GM19468 (cell line): ENCODE measurements around the gene BCLAF1.
"Not testable (repeated sequence)": the region's sequence is repeated elsewhere in the genome, so short reads cannot be mapped to it uniquely, and the experiment has no call there.

Experiments used
- ATAC-seq: cut with Tn5 transposase; IDR thresholded peaks from one replicate; pipeline ENCODE4 v1.9.1; 2021; ENCODE audit warnings: mild to moderate bottlenecking, moderate library complexity, moderate number of reproducible peaks; ENCODE audit not compliant: unreplicated experiment; ENCODE audit errors: extremely low read depth

BCLAF1 gene

GRCh38 chr6:136250686-136251008 is 39.0 kb downstream of the BCLAF1 start:
- no peak for ATAC-seq

GRCh38 chr6:136249811-136250685 is 39.6 kb downstream of the BCLAF1 start, which contains the start of gene MTFR2:
Gene MTFR2, minus strand, starts transcription at chr6:136250311. Its CDS starts 1,212 bp downstream, at chr6:136249099.
- ATAC-seq = peak; percentile 98

DNA sequence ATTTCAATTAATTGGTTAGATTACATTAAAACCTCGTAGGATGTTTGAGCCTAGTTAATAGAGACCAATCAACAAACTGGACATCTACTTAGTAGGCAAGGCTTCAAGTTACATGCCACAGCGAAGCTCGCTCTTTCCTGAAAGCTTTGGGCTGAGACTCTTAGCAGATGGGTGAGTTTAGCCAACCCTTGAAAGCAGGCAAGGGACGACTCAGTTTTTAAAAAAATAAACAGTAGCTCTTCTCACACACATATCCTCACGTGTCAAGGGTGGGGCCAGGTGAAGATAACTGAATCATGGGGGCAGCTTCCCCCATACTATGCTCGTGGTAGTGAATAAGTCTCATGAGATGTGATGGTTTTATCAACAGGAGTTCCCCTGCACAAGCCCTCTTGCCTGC is 40.3 kb downstream of the BCLAF1 start:
- ATAC-seq = no peak

- no peak for ATAC-seq
These were observed 45.5 kb downstream of the BCLAF1 start for GRCh38 chr6:136244061-136244616.

GRCh38 chr6:136236466-136237293 is 53.0 kb downstream of the BCLAF1 start:
- ATAC-seq = no peak

GRCh38 chr6:136235233-136235564 is 54.4 kb downstream of the BCLAF1 start:
- no peak for ATAC-seq

DNA sequence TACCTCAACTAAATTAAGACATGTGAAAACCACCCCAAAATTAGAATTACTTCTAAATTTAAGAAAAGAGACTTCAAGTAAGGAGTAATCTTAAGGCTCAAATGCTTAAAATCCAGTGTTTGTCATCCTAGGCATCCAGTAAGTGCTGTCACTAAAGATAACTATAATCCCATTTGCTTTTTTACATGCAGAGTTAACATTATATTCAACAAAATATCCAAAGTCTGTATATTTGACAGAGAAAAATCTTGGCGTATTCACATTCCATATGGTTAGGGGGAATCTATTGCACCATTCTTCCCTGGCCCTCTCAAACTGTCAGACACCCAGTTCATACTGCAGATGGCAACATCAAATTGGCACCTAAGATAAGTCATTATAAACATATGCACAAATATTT is 56.9 kb downstream of the BCLAF1 start:
- ATAC-seq = no peak

GRCh38 chr6:136230219-136230853 is 59.3 kb downstream of the BCLAF1 start:
- ATAC-seq = no peak

- ATAC-seq = no peak
These were observed 60.8 kb downstream of the BCLAF1 start for GRCh38 chr6:136228814-136229213.

GRCh38 chr6:136226674-136227377 is 62.8 kb downstream of the BCLAF1 start:
- ATAC-seq = no peak

GRCh38 chr6:136226027-136226673 is 63.5 kb downstream of the BCLAF1 start:
- ATAC-seq = peak; percentile 54

DNA sequence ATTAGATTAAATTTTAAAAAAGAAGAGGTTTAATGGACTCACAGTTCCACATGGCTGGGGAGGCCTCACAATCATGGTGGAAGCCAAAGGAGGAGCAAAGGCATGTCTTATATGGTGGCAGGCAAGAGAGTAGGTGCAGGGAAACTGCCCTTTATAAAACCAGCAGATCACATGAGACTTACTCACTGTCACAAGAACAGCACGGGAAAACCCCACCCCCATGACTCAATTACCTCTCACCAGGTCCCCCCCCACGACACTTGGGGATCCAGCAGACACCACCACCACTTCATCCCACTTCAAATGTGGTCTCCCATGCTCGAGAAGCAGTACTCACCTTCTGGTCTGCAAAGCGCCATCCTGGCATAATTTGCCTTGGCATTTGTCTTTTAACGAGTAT is 64.2 kb downstream of the BCLAF1 start:
- no peak for ATAC-seq

DNA sequence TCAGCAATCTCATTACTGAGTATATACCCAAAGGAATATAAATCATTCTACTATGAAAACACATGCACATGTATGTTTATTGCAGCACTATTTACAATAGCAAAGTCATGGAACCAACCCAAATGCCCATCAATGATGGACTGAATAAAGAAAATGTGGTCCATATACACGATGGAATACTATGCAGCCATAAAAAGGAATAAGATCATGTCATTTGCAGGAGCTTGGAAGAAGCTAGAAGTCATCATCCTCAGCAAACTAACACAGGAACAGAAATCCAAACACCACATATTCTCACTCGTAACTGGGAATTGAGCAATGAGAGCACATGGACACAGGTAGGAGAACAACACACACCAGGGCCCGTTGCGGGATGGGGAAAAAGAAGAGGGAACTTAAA is 64.7 kb downstream of the BCLAF1 start:
- not testable (repeated sequence) for ATAC-seq

GRCh38 chr6:136216503-136217401 is 72.9 kb downstream of the BCLAF1 start:
- ATAC-seq = no peak

- no peak for ATAC-seq
These were observed 75.8 kb downstream of the BCLAF1 start for GRCh38 chr6:136213853-136214252.

GRCh38 chr6:136213012-136213539 is 76.6 kb downstream of the BCLAF1 start:
- no peak for ATAC-seq

GRCh38 chr6:136212608-136213007 is 77.0 kb downstream of the BCLAF1 start:
- no peak for ATAC-seq
